ENCODE measurements around the gene ELMO3.

Gene ELMO3

DNA sequence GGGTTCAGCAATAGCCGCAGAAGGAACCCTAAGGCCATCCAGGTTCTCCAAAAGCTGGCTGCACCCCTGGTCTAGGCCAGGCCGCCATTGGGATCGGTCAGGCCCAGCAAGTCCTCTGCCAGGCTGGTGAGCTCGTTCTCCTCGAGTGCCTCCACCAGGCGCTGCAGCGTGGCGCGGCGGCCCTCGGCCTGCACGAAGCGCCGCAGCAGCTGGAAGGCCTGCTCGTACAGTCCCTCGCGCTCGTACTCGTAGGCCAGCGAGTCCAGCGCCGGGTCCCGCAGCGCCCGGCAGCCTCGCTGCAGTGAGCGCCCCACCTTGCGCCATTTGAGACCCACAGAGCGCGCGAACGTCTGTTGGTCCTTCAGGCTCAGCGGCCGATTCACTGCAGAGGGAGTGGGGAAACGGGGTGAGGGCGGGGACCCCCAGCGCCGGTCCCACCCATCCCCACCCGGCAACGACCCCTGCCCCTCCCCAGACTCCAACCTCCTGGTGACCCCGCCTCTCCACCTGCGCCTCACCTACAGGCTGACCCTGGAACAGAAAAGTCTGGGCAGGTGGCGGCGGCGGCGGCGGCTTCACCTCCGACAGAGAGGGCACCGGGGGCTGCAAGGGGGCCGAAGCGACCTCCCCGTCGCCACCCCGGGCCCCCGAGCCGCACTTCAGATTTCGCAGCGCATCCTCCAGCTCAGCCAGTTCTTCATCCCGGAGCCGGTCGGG is 44.2 kb upstream of the ELMO3 start:
- H3K4me3 ChIP-seq (ENCODE audit: low read depth, low read length): peak overlapping the region; percentile 32
- TF ChIP-seq CTCF (IDR thresholded peaks at IDR 0.05; ENCODE audit: control insufficient read depth, extremely low read depth, insufficient read depth): no peak

GRCh38 chr16:67155295-67156142 is 43.4 kb upstream of the ELMO3 start:
- TF ChIP-seq CTCF (IDR thresholded peaks at IDR 0.05; ENCODE audit: control insufficient read depth, extremely low read depth, insufficient read depth): peak; percentile 99
- DNase-seq (ENCODE audit: low read depth): no peak
- peak overlapping the region; percentile 32 for H3K4me3 ChIP-seq (ENCODE audit: low read depth, low read length)

More for the DNA sequence above, 44.2 kb upstream of the ELMO3 start:
- DNase-seq (ENCODE audit: low read depth): no peak

- TF ChIP-seq CTCF (IDR thresholded peaks at IDR 0.05; ENCODE audit: control insufficient read depth, extremely low read depth, insufficient read depth): no peak
- no peak overlapping the region for H3K4me3 ChIP-seq (ENCODE audit: low read depth, low read length)
- no peak for DNase-seq (ENCODE audit: low read depth)
Observed at GRCh38 chr16:67156143-67156844, 42.6 kb upstream of the ELMO3 start.

DNA sequence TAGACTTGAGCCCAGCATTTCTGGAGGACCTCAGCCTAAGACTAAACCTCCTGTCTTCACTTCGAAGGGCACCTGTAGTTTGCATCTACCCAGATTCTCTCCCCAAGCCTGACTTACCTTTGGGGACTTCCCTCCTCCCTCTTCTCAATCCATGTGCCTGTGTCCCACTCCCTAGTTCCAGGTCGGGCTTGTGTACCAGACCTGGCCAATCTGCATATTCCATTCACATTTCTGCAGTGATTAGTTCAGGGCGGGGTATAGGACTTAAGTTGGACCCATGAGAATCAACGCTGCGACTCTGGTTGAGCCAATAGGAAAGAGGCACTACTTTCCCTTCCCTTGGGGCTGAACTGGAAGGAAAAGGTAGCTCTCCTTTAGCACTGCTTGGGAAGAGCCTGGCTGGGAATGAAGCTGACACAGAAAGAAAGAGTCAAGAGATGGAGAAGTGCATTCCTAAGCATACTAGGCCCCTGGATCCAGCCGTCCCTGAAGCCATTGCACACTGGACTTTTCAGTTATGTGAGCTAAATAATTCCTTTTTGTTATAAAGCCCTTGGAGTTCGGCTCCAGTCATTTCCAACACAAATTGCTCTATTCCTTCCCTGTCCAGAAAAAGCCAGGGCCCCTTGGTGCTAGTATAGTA is 41.7 kb upstream of the ELMO3 start:
- H3K4me3 ChIP-seq (ENCODE audit: low read depth, low read length): no peak overlapping the region
- TF ChIP-seq CTCF (IDR thresholded peaks at IDR 0.05; ENCODE audit: control insufficient read depth, extremely low read depth, insufficient read depth): no peak
- no peak for DNase-seq (ENCODE audit: low read depth)

GRCh38 chr16:67157892-67158635 is 40.9 kb upstream of the ELMO3 start:
- H3K4me3 ChIP-seq (ENCODE audit: low read depth, low read length): peak overlapping the region; percentile 92
- no peak for DNase-seq (ENCODE audit: low read depth)
- TF ChIP-seq CTCF (IDR thresholded peaks at IDR 0.05; ENCODE audit: control insufficient read depth, extremely low read depth, insufficient read depth): no peak

Measured in LNCaP clone FGC (cell line).